ENCODE results near the gene DNLZ.

Gene DNLZ

DNA sequence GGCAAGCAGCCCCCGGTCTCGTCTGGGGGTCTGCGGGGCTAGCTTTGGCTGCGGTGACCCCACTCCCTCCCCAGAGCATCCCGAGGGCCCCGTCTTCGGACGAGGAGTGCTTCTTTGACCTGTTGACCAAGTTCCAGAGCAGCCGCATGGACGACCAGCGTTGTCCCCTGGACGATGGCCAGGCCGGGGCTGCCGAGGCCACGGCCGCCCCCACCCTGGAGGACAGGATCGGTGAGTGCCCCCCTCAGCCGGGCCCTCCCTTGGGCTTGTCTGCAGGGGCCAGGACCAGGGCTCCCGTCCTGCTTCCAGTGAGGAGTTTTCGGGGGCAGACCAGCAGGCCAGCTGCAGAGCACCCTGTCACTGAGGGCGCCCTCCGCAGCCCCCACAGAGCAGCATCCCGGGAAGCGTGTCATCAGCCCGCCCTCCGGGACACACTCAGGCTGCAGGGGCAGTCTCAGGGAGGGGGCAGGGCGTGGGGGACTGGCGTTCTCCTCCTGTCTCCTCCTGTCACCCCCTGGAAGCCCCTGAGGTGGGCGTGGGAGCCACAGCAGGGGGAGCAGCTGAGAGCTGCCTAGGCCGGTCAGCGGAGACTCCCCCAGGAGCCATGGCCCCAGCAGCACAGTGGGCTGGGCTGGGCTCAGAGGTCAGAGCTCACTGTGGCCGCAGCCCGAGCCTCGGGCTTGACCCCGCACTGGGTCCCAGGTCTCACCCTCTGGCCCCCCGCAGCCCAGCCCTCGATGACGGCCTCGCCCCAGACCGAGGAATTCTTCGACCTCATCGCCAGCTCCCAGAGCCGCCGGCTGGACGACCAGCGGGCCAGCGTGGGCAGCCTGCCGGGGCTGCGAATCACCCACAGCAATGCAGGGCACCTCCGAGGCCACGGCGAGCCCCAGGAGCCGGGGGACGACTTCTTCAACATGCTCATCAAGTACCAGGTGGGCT is 7.7 kb downstream of the DNLZ start:
- Histone ChIP-seq H3K4me2 (ENCODE audit: low read length) (no peak overlapping the region), H3K9ac (ENCODE audit: low read length) (no peak overlapping the region), H3K79me2 (ENCODE audit: low read length) (no peaks in the 10 kb centered on the region), H3K4me1 (ENCODE audit: low read length) (no peaks in the 10 kb centered on the region), H3K9me3 (ENCODE audit: insufficient read depth, low read length) (no peaks in the 10 kb centered on the region), H3K27ac (ENCODE audit: low read length) (no peak overlapping the region), H4K20me1 (ENCODE audit: insufficient read depth, low read length) (peaks cover 3% of the 10 kb centered on the region; the same call in 1 of the 2 replicates), H3K27me3 (ENCODE audit: low read depth, low read length) (peaks cover 20% of the 10 kb centered on the region), H3K36me3 (replicated peaks; ENCODE audit: low read depth, low read length) (no peaks in the 10 kb centered on the region), H2AFZ (ENCODE audit: low read depth, low read length) (no peak overlapping the region), H3K4me3 (ENCODE audit: low read length) (no peak overlapping the region)
- TF ChIP-seq, protein P1, sequence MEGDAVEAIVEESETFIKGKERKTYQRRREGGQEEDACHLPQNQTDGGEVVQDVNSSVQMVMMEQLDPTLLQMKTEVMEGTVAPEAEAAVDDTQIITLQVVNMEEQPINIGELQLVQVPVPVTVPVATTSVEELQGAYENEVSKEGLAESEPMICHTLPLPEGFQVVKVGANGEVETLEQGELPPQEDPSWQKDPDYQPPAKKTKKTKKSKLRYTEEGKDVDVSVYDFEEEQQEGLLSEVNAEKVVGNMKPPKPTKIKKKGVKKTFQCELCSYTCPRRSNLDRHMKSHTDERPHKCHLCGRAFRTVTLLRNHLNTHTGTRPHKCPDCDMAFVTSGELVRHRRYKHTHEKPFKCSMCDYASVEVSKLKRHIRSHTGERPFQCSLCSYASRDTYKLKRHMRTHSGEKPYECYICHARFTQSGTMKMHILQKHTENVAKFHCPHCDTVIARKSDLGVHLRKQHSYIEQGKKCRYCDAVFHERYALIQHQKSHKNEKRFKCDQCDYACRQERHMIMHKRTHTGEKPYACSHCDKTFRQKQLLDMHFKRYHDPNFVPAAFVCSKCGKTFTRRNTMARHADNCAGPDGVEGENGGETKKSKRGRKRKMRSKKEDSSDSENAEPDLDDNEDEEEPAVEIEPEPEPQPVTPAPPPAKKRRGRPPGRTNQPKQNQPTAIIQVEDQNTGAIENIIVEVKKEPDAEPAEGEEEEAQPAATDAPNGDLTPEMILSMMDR (IDR thresholded peaks at IDR 0.05; ENCODE audit: low read depth, low read length) = no peak
- TF ChIP-seq EZH2phosphoT487 (IDR thresholded peaks at IDR 0.05; ENCODE audit: low read depth) = no peak

DNA sequence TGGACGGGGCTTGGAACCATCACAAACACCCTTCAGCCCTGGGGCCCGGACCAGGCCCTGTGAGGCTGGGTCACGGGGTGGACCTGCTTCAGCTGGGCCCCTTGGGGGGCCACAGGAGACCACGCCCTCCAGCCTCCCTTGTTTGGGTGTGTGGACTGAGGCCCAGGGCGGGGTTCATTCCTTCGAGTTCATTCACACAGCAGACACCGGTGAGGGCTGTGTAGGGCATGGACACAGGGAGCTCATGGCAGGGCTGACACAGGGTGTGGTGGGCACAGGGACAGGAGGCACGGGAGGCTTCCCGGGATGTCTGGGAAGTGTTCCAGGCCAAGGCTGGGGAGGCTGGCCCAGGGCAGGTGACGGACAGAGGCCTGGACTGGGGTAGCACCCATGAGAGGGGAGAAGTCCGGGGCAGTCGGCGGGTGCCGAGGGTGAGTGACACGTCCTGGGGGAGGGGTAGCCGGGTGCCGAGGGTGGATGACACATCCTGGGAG is 8.9 kb downstream of the DNLZ start:
- Histone ChIP-seq H2AFZ (ENCODE audit: low read depth, low read length) (no peak overlapping the region), H3K9me3 (ENCODE audit: insufficient read depth, low read length) (no peaks in the 10 kb centered on the region), H3K4me2 (ENCODE audit: low read length) (no peak overlapping the region), H3K27ac (ENCODE audit: low read length) (no peak overlapping the region), H3K4me3 (ENCODE audit: low read length) (no peak overlapping the region), H3K79me2 (ENCODE audit: low read length) (no peaks in the 10 kb centered on the region), H3K36me3 (replicated peaks; ENCODE audit: low read depth, low read length) (no peaks in the 10 kb centered on the region), H3K9ac (ENCODE audit: low read length) (no peak overlapping the region), H3K4me1 (ENCODE audit: low read length) (no peaks in the 10 kb centered on the region), H3K27me3 (ENCODE audit: low read depth, low read length) (peaks cover 20% of the 10 kb centered on the region), H4K20me1 (ENCODE audit: insufficient read depth, low read length) (peaks cover 3% of the 10 kb centered on the region; the same call in 1 of the 2 replicates)
- TF ChIP-seq, protein P1 (IDR thresholded peaks at IDR 0.05; ENCODE audit: low read depth, low read length) = no peak
- TF ChIP-seq EZH2phosphoT487 (IDR thresholded peaks at IDR 0.05; ENCODE audit: low read depth) = no peak

DNA sequence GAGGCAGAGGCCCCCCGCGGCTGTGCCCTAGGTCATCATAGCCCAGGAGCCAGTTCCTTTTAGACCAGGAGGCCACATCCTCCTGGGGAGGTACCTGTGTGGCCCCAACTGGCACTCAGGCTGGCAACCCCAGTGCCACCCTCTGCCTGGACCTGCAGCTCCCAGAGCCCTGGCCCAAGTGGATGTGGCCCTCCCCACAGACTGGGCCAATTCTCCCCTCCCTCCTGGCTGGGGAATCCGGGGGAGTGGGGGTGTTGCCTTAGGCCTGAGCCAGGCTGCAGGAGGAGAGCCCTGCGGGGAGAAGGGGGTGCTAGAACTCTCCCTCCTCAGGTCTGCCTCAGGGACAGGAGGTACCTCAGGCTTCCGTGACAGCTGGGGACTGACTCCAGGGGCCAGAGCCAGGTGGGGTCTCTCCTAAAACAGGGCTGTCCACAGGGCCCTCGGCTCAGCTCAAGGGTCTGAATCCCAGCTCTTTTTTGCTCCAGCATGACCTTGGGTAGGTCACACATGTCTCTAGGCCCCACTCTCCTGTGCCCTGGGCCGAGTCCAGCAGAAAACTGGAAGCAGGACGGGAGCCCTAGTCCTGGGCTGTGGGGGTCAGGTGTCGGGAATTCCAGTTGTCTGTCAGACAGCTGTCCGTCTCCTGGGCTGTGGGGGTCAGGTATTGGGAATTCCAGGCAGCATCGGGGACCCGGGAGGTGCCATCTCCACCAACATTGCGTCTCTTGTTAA is 9.6 kb downstream of the DNLZ start:
- Histone ChIP-seq H3K27ac (ENCODE audit: low read length) (no peak overlapping the region), H3K4me2 (ENCODE audit: low read length) (no peak overlapping the region), H3K9ac (ENCODE audit: low read length) (no peak overlapping the region)

More for the DNA sequence above, 9.6 kb downstream of the DNLZ start:
- Histone ChIP-seq H4K20me1 (ENCODE audit: insufficient read depth, low read length) (peaks cover 3% of the 10 kb centered on the region; the same call in 1 of the 2 replicates), H3K4me1 (ENCODE audit: low read length) (no peaks in the 10 kb centered on the region), H2AFZ (ENCODE audit: low read depth, low read length) (no peak overlapping the region), H3K79me2 (ENCODE audit: low read length) (no peaks in the 10 kb centered on the region), H3K4me3 (ENCODE audit: low read length) (no peak overlapping the region), H3K27me3 (ENCODE audit: low read depth, low read length) (peaks cover 20% of the 10 kb centered on the region), H3K9me3 (ENCODE audit: insufficient read depth, low read length) (no peaks in the 10 kb centered on the region), H3K36me3 (replicated peaks; ENCODE audit: low read depth, low read length) (no peaks in the 10 kb centered on the region)
- TF ChIP-seq, protein P1 (IDR thresholded peaks at IDR 0.05; ENCODE audit: low read depth, low read length) = no peak
- no peak for TF ChIP-seq EZH2phosphoT487 (IDR thresholded peaks at IDR 0.05; ENCODE audit: low read depth)

All from OCI-LY3 (cell line).